GM13977 (cell line): ENCODE data around the gene NAA38.
"Not testable (repeated sequence)": the region's sequence is repeated elsewhere in the genome, so short reads cannot be mapped to it uniquely, and the experiment has no call there.

Experiments
- DNase-seq: peaks from one replicate; pipeline ENCODE4 v3.0.0; 2012; ENCODE audit warnings: low spot score
- CTCF ChIP-seq: IDR thresholded peaks from 2 replicates; pipeline ENCODE4 v1.5.1; 2012; ENCODE audit warnings: mild to moderate bottlenecking, control low read depth; ENCODE audit not compliant: insufficient read depth; ENCODE audit errors: extremely low read depth, missing control alignments
- in situ Hi-C: fragments of 300-500 bp; cut with MboI; formaldehyde crosslinking; loops from one replicate; pipeline ENCODE4 v1.12.0; 2022; ENCODE audit warnings: low sequenced_read_pairs, low pct_unique_long_range_greater_than_20kb, mixed read lengths, inconsistent platforms; ENCODE audit not compliant: unreplicated experiment

NAA38 gene

GRCh38 chr17:7816926-7817642 lies 40.3 kb downstream of the NAA38 start:
- no peak for TF ChIP-seq CTCF
- in situ Hi-C loops, result no loop called here
- no peak for DNase-seq

- in situ Hi-C loops, result no loop called here
- TF ChIP-seq CTCF, result no peak
- no peak for DNase-seq
Measured at GRCh38 chr17:7814969-7815368, 42.4 kb downstream of the NAA38 start.

GRCh38 chr17:7811251-7811650 lies 46.1 kb downstream of the NAA38 start:
- in situ Hi-C loops, result no loop called here
- no peak for DNase-seq
- no peak for TF ChIP-seq CTCF

DNA sequence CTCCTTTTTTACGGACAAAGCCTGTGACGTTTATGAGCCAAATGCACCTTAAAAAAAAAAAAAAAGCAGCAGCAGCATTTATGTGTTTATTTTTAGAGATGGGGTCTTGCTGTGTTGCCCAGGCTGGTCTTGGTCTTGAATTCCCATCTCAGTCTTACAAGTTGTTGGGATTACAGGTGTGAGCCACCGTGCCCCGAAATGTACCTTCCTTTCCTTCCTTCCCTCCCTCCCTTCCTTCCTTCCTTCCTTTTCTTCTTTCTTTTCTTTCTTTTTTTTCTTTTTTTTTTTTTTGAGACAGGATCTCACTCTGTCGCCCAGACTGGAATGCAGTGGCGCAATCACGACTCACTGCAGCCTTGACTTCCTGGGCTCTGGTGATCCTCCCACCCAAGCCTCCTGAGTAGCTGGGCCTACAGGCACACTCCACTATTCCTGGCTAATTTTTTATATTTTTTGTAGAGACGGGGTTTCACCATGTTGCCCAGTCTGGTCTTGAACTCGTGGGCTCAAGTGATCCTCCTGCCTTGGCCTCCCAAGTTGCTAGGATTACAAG lies 47.5 kb downstream of the NAA38 start:
- in situ Hi-C loops, DNase-seq: not testable (repeated sequence)

DNA sequence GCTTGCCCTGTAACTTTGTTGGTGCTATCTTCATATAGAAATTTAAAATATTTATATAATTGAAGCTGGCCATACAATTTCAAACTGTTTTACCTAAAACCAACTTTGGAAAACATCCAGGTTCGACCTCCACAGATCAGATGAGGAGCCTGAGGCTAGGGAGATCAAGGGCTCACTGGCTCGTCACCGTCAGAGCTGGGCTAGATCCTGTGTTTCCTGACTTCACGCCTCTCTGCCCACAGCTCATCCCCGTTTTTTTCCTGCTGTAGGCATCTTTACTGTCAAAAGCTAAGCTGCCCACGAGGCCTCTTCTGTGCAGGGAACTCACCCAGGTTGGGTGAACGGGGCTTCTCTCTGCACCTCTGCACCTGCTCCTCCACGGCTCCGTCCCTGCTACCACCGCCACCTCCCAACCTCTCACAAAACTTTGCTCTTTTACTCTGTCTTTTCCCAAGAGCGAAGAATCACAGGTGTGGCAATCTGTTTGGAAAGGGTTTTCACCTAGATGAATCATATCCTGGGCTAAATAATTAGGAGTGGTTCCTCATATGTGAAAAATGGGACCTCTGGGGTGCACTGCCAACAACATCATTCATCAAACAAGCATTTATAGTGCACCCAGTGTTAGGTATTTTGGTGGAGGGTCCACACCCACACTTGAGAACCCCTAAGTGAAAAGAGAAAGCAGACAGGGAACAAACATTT lies 48.1 kb downstream of the NAA38 start:
- in situ Hi-C loops, result no loop called here
- no peak for TF ChIP-seq CTCF
- no peak for DNase-seq

GRCh38 chr17:7807206-7807605 lies 50.2 kb downstream of the NAA38 start:
- no peak for TF ChIP-seq CTCF
- in situ Hi-C loops, result no loop called here
- DNase-seq, result no peak
